Panc1 (cell line): Measurements from ENCODE around the gene DENND1B. TPM values are rescaled to one million over a fixed set of nuclear protein-coding genes. Genes with fewer than 3 reads are reported as not detected.

Experiments used
- ATAC-seq: fragments of 200-7000 bp; cut with Tn5 transposase; 2 replicates; pipeline ENCODE4 v1.9.1; 2020; ENCODE audit warnings: mild to moderate bottlenecking, moderate library complexity
- BruUV-seq: library from RNA; stranded (reverse); fragments of 400-500 nt; replicated peaks from 2 replicates; lab custom pipeline; 2021; lab: Mats Ljungman, UMichigan
- CTCF ChIA-PET: fragments of 300-600 bp; sonication (Branson Sonifier 250); formaldehyde crosslinking; loops from one replicate; lab custom pipeline; 2022; ENCODE audit warnings: antibody characterized with exemption; lab: Charles Lee
- POLR2A ChIA-PET: fragments of 300-600 bp; sonication (Branson Sonifier 250); formaldehyde crosslinking; loops from one replicate; lab custom pipeline; 2022; ENCODE audit warnings: antibody characterized with exemption; lab: Charles Lee
- DNase-seq: peaks from one replicate; pipeline ENCODE4 v3.0.0-alpha.2; 2010; ENCODE audit warnings: low read depth, low spot score
- H3K27ac ChIP-seq: 2 replicates; pipeline ENCODE4 v1.5.1; 2011; ENCODE audit warnings: mild to moderate bottlenecking, low read length, inconsistent platforms
- H3K27me3 ChIP-seq: fragments of 200-500 bp; sonication (Bioruptor generic); 2 replicates; pipeline ENCODE4 v1.6.0; 2014; ENCODE audit warnings: low read length, inconsistent platforms; ENCODE audit not compliant: control insufficient read depth, insufficient read depth
- H3K36me3 ChIP-seq: fragments of 200-500 bp; sonication (Bioruptor generic); 2 replicates; pipeline ENCODE4 v1.5.1; 2014; ENCODE audit warnings: inconsistent platforms, mild to moderate bottlenecking, low read length, moderate library complexity; ENCODE audit not compliant: control insufficient read depth, insufficient read depth
- H3K4me1 ChIP-seq: 2 replicates; pipeline ENCODE4 v1.5.1; 2011; ENCODE audit warnings: inconsistent platforms, mild to moderate bottlenecking, low read length, moderate library complexity; ENCODE audit not compliant: control insufficient read depth, insufficient read depth
- H3K4me3 ChIP-seq, 2 experiments: 2 replicates each; pipeline ENCODE4 v1.5.1; 2011 to 2012; ENCODE audit warnings: low read depth in 2 of 2, low read length in 2 of 2, mild to moderate bottlenecking in 2 of 2, inconsistent platforms in 1 of 2, moderate library complexity in 1 of 2
- H3K9me3 ChIP-seq: fragments of 200-500 bp; sonication (Bioruptor generic); 2 replicates; pipeline ENCODE4 v1.5.1; 2014; ENCODE audit warnings: low read depth, mild to moderate bottlenecking, inconsistent platforms, low read length, moderate library complexity; ENCODE audit not compliant: control insufficient read depth, insufficient read depth
- CTCF ChIP-seq: fragments of 450-650 bp; IDR thresholded peaks from 2 replicates; pipeline ENCODE4 v1.5.1; 2017; ENCODE audit warnings: mild to moderate bottlenecking
- POLR2AphosphoS5 ChIP-seq: IDR thresholded peaks from 2 replicates; pipeline ENCODE4 v1.6.1; 2012; ENCODE audit warnings: mild to moderate bottlenecking, low read depth, low read length, moderate library complexity
- REST ChIP-seq, 2 experiments: IDR thresholded peaks; 2 replicates each; pipeline ENCODE4 v1.6.1; 2011 to 2012; ENCODE audit warnings: low read depth in 2 of 2, control low read depth in 1 of 2, low read length in 1 of 2, mild to moderate bottlenecking in 1 of 2, moderate library complexity in 1 of 2; ENCODE audit not compliant: insufficient read depth in 1 of 2
- SIN3A ChIP-seq: IDR thresholded peaks from 2 replicates; pipeline ENCODE4 v1.6.1; 2012; ENCODE audit warnings: low read depth, mild to moderate bottlenecking, low read length, moderate library complexity, borderline replicate concordance; ENCODE audit not compliant: insufficient read depth
- TCF7L2 ChIP-seq: IDR thresholded peaks from 2 replicates; pipeline ENCODE4 v1.6.1; 2011; ENCODE audit warnings: mild to moderate bottlenecking, low read depth, low read length, inconsistent platforms
- in situ Hi-C: cut with HindIII; loops from 2 replicates; pipeline ENCODE4 v1.10.0; 2016; ENCODE audit warnings: low sequenced_read_pairs, low pct_unique_long_range_greater_than_20kb
- intact Hi-C: fragments of 100-400 bp; cut with micrococcal nuclease; formaldehyde crosslinking; loops from one replicate; pipeline ENCODE4 v1.10.0; 2022; ENCODE audit not compliant: unreplicated experiment
- total RNA-seq: library from RNA; stranded (reverse); gene quantifications from one replicate; pipeline ENCODE4 v1.2.1, GENCODE V29; 2021; ENCODE audit not compliant: unreplicated experiment

The DENND1B gene
- total RNA-seq, 1 experiment from 2014 or later: 7.7 TPM

- CTCF ChIA-PET: no interaction called here
These were observed 142.6 kb downstream of the DENND1B start for GRCh38 chr1:197632651-197633050.

GRCh38 chr1:197632005-197632404 lies 143.3 kb downstream of the DENND1B start:
- in situ Hi-C loops: no loop called here
- Histone ChIP-seq H3K36me3 (no peaks in the 10 kb centered on the region), H3K4me3 (no peak overlapping the region), H3K27me3 (no peaks in the 10 kb centered on the region), H3K27ac (no peak overlapping the region), H3K9me3 (no peaks in the 10 kb centered on the region), H3K4me1 (no peaks in the 10 kb centered on the region)
- ChIA-PET CTCF (no interaction called here), POLR2A (no interaction called here)
- ATAC-seq (no peak), DNase-seq (no peak)
- no TSS peak for BruUV-seq
- TF ChIP-seq POLR2AphosphoS5 (no peak), TCF7L2 (no peak), CTCF (no peak), REST (IDR thresholded peaks at IDR 0.05; ENCODE audit: insufficient read depth in 1 of 2, low read depth in 2 of 2, low read length in 1 of 2) (no peak), SIN3A (no peak)
- intact Hi-C loops: no loop called here

More at GRCh38 chr1:197632651-197633050, 142.6 kb downstream of the DENND1B start:
- TF ChIP-seq SIN3A (no peak), REST (IDR thresholded peaks at IDR 0.05; ENCODE audit: insufficient read depth in 1 of 2, low read depth in 2 of 2, low read length in 1 of 2) (no peak), POLR2AphosphoS5 (no peak), CTCF (no peak), TCF7L2 (no peak)
- H3K36me3 ChIP-seq: no peaks in the 10 kb centered on the region
- ATAC-seq: no peak
- BruUV-seq: no TSS peak
- H3K4me3 ChIP-seq: no peak overlapping the region
- intact Hi-C loops: no loop called here
- no peak overlapping the region for H3K27ac ChIP-seq
- H3K4me1 ChIP-seq: no peaks in the 10 kb centered on the region
- POLR2A ChIA-PET: no interaction called here
- DNase-seq: no peak
- no peaks in the 10 kb centered on the region for H3K27me3 ChIP-seq
- no peaks in the 10 kb centered on the region for H3K9me3 ChIP-seq
- in situ Hi-C loops: no loop called here
